ENCODE results near the gene FLNB.

FLNB gene

GRCh38 chr3:58025837-58026569 is 17.8 kb downstream of the FLNB start:
- H3K36me3 ChIP-seq (ENCODE audit: low read depth), result peaks cover 82% of the 10 kb centered on the region
- H3K9me3 ChIP-seq (ENCODE audit: severe bottlenecking), result no peaks in the 10 kb centered on the region
- no peak overlapping the region for H3K4me3 ChIP-seq (ENCODE audit: severe bottlenecking)
- ATAC-seq (ENCODE audit: low read depth) (peak; percentile 32), DNase-seq (ENCODE audit: low spot score) (no peak)
- H3K4me1 ChIP-seq (ENCODE audit: insufficient read depth, poor library complexity, severe bottlenecking), result peaks cover 92% of the 10 kb centered on the region
- H3K27me3 ChIP-seq (ENCODE audit: insufficient read depth, poor library complexity, severe bottlenecking), result no peaks in the 10 kb centered on the region
- no peak for TF ChIP-seq CTCF (IDR thresholded peaks at IDR 0.05; ENCODE audit: poor library complexity, severe bottlenecking)
- H3K27ac ChIP-seq (ENCODE audit: poor library complexity, severe bottlenecking), result peak overlapping the region; percentile 96

GRCh38 chr3:58026598-58026997 is 18.4 kb downstream of the FLNB start:
- Histone ChIP-seq H3K4me1 (ENCODE audit: insufficient read depth, poor library complexity, severe bottlenecking) (peaks cover 87% of the 10 kb centered on the region), H3K36me3 (ENCODE audit: low read depth) (peaks cover 80% of the 10 kb centered on the region), H3K9me3 (ENCODE audit: severe bottlenecking) (no peaks in the 10 kb centered on the region), H3K4me3 (ENCODE audit: severe bottlenecking) (no peak overlapping the region), H3K27me3 (ENCODE audit: insufficient read depth, poor library complexity, severe bottlenecking) (no peaks in the 10 kb centered on the region), H3K27ac (ENCODE audit: poor library complexity, severe bottlenecking) (peak overlapping the region; percentile 96)
- TF ChIP-seq CTCF (IDR thresholded peaks at IDR 0.05; ENCODE audit: poor library complexity, severe bottlenecking), result peak; percentile 33
- ATAC-seq (ENCODE audit: low read depth) (peak; percentile 69), DNase-seq (ENCODE audit: low spot score) (no peak)

- TF ChIP-seq CTCF (IDR thresholded peaks at IDR 0.05; ENCODE audit: poor library complexity, severe bottlenecking), result no peak
- Histone ChIP-seq H3K36me3 (ENCODE audit: low read depth) (peaks cover 79% of the 10 kb centered on the region), H3K4me3 (ENCODE audit: severe bottlenecking) (no peak overlapping the region), H3K27ac (ENCODE audit: poor library complexity, severe bottlenecking) (peak overlapping the region; percentile 96), H3K9me3 (ENCODE audit: severe bottlenecking) (no peaks in the 10 kb centered on the region), H3K27me3 (ENCODE audit: insufficient read depth, poor library complexity, severe bottlenecking) (no peaks in the 10 kb centered on the region), H3K4me1 (ENCODE audit: insufficient read depth, poor library complexity, severe bottlenecking) (peaks cover 85% of the 10 kb centered on the region)
- DNase-seq (ENCODE audit: low spot score) (no peak), ATAC-seq (ENCODE audit: low read depth) (no peak)
Measured at GRCh38 chr3:58027704-58028317, 19.6 kb downstream of the FLNB start.

- DNase-seq (ENCODE audit: low spot score) (no peak), ATAC-seq (ENCODE audit: low read depth) (no peak)
- Histone ChIP-seq H3K4me1 (ENCODE audit: insufficient read depth, poor library complexity, severe bottlenecking) (peaks cover 81% of the 10 kb centered on the region), H3K27me3 (ENCODE audit: insufficient read depth, poor library complexity, severe bottlenecking) (no peaks in the 10 kb centered on the region), H3K4me3 (ENCODE audit: severe bottlenecking) (no peak overlapping the region), H3K27ac (ENCODE audit: poor library complexity, severe bottlenecking) (peak overlapping the region; percentile 96), H3K9me3 (ENCODE audit: severe bottlenecking) (no peaks in the 10 kb centered on the region), H3K36me3 (ENCODE audit: low read depth) (peaks cover 81% of the 10 kb centered on the region)
- TF ChIP-seq CTCF (IDR thresholded peaks at IDR 0.05; ENCODE audit: poor library complexity, severe bottlenecking), result no peak
Measured at GRCh38 chr3:58028902-58029301, 20.7 kb downstream of the FLNB start.
